Measurements from ENCODE around the gene VMAC.
"Not testable (repeated sequence)": the region's sequence is repeated elsewhere in the genome, so short reads cannot be mapped to it uniquely, and the experiment has no call there.

Gene VMAC

DNA sequence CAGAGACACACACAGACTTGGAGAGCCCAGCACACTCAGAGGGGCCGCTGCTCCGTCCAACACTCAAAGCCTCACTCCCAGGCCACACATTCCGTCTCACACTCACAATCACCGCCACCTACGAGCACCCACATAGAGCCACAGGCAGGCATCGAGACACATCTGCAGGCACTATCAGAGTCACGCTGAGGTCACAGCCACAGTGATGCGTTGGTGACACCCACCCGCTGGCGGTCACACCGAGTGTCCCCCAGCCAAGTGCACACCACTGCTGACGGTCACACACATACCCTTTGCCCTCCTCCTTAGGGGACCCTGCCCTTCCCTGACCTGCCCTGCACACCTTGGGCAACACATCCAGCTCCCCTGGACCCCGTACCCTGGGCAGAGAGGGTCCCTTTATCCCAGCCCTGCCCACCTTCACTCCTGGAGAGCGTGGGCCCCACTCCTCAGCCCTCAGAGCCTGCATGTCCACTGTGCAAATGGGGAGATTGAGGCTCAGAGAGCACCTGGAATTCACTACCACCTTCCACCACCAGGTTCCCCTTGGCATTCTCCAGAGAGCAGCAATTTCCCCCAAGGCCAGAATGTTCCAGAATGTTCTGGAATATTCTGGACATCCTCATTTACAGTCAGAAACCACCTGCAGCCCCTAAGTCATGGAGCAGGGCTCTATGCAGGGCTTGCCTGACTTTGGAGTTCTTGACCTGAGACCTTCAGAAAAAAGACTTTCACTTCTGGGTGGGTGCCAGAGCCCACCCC lies 39.8 kb upstream of the VMAC start:
- peaks cover 2% of the 10 kb centered on the region; the same call in 1 of the 2 replicates for H3K27me3 ChIP-seq (replicated peaks; ENCODE audit: control insufficient read depth, insufficient read depth, low read length)
- H3K36me3 ChIP-seq (ENCODE audit: control insufficient read depth, insufficient read depth, low read length): no peaks in the 10 kb centered on the region
- no peak for DNase-seq (ENCODE audit: extremely low read depth, insufficient read length)
- TF ChIP-seq, protein P1, sequence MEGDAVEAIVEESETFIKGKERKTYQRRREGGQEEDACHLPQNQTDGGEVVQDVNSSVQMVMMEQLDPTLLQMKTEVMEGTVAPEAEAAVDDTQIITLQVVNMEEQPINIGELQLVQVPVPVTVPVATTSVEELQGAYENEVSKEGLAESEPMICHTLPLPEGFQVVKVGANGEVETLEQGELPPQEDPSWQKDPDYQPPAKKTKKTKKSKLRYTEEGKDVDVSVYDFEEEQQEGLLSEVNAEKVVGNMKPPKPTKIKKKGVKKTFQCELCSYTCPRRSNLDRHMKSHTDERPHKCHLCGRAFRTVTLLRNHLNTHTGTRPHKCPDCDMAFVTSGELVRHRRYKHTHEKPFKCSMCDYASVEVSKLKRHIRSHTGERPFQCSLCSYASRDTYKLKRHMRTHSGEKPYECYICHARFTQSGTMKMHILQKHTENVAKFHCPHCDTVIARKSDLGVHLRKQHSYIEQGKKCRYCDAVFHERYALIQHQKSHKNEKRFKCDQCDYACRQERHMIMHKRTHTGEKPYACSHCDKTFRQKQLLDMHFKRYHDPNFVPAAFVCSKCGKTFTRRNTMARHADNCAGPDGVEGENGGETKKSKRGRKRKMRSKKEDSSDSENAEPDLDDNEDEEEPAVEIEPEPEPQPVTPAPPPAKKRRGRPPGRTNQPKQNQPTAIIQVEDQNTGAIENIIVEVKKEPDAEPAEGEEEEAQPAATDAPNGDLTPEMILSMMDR (IDR thresholded peaks at IDR 0.05; ENCODE audit: insufficient read depth, low read length, poor library complexity, severe bottlenecking): no peak
- H3K4me3 ChIP-seq (replicated peaks; ENCODE audit: low read depth, low read length): no peak overlapping the region

DNA sequence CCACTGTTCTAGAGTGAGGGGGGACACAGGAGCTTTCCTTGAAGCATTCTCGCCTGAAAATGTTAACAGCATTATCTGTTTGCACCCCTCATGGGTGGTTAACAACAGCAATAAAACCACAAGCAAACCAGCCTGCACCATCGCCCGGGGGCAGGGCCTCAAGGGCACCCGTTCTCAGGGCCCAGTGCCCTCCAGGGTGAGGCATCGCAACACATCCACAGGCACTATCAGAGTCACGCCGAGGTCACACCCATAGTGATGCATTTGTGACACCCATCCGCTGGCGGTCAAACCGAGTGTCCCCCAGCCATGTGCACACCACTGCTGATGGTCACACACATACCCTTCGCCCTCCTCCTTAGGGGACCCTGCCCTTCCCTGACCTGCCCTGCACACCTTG lies 38.9 kb upstream of the VMAC start:
- no peak overlapping the region for H3K4me3 ChIP-seq (replicated peaks; ENCODE audit: low read depth, low read length)
- H3K27me3 ChIP-seq (replicated peaks; ENCODE audit: control insufficient read depth, insufficient read depth, low read length): peaks cover 2% of the 10 kb centered on the region; the same call in 1 of the 2 replicates
- no peak for DNase-seq (ENCODE audit: extremely low read depth, insufficient read length)
- H3K36me3 ChIP-seq (ENCODE audit: control insufficient read depth, insufficient read depth, low read length): no peaks in the 10 kb centered on the region
- TF ChIP-seq, protein P1 (IDR thresholded peaks at IDR 0.05; ENCODE audit: insufficient read depth, low read length, poor library complexity, severe bottlenecking): no peak

DNA sequence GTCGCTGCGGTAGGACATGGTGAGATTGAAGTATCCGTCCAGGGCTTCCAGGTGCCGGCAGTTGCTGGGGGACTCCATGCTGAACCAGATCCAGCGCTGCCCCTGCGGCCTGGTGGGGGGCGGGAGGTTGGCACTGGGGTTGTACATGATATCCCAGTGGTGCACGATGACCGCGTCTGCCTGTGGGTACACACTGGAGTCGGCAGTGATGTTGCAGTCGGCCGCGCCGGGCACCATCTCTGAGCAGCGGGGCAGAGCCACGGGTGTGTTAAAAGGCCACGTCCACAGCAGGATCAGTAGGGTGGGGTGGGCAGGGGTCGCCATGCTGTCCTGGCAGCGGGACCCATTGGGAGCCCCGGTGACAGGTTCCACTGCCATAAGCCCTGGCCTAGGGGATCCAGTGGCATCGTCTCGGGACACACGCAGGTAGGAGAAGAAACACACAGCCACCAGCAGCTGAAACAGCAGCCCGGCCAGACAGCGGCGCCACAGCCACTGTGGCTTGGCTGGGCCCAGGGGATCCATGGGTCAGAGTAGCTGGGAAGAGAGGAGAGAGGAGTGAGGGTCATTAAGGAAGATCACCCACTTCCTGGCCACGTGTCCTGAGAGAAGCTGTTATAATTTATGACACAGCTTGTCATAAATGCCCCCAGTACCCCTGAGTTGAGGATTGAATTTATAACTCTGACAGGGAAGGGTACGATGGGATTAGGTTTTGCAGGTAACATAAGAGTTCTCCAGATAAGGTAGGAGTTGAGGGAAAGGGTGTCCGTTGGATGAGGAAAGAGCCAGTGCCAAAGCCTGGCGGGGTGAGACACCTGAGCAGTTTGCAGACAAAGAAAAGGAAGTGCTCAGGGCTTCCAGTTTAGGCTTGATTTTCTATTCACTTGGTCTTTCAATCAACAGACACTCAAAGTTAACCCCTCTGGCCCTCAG lies 37.2 kb upstream of the VMAC start:
- DNase-seq (ENCODE audit: extremely low read depth, insufficient read length): no peak
- no peak overlapping the region for H3K4me3 ChIP-seq (replicated peaks; ENCODE audit: low read depth, low read length)
- TF ChIP-seq, protein P1 (IDR thresholded peaks at IDR 0.05; ENCODE audit: insufficient read depth, low read length, poor library complexity, severe bottlenecking): no peak
- H3K27me3 ChIP-seq (replicated peaks; ENCODE audit: control insufficient read depth, insufficient read depth, low read length): no peaks in the 10 kb centered on the region
- H3K36me3 ChIP-seq (ENCODE audit: control insufficient read depth, insufficient read depth, low read length): no peaks in the 10 kb centered on the region

DNA sequence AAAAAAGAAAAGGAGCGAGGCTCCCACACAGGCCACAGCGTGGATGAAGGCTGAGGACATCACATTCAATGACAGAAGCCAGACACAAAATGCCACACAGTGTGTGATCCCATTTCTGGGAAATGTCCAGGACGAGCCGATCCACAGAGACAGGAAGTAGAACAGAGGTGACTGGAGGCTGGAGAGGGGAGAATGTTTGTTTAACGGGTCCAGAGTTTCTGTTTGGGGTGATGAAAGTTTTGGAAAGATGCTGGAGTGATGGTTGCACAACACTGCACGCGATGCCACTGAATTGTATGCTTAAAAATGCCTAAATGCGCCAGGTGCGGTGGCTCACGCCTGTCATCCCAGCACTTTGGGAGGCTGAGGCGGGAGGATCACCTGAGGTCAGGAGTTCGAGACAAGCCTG lies 33.7 kb upstream of the VMAC start:
- H3K36me3 ChIP-seq (ENCODE audit: control insufficient read depth, insufficient read depth, low read length): no peaks in the 10 kb centered on the region
- no peak overlapping the region for H3K4me3 ChIP-seq (replicated peaks; ENCODE audit: low read depth, low read length)
- no peak for DNase-seq (ENCODE audit: extremely low read depth, insufficient read length)
- TF ChIP-seq, protein P1 (IDR thresholded peaks at IDR 0.05; ENCODE audit: insufficient read depth, low read length, poor library complexity, severe bottlenecking): no peak
- H3K27me3 ChIP-seq (replicated peaks; ENCODE audit: control insufficient read depth, insufficient read depth, low read length): no peaks in the 10 kb centered on the region

DNA sequence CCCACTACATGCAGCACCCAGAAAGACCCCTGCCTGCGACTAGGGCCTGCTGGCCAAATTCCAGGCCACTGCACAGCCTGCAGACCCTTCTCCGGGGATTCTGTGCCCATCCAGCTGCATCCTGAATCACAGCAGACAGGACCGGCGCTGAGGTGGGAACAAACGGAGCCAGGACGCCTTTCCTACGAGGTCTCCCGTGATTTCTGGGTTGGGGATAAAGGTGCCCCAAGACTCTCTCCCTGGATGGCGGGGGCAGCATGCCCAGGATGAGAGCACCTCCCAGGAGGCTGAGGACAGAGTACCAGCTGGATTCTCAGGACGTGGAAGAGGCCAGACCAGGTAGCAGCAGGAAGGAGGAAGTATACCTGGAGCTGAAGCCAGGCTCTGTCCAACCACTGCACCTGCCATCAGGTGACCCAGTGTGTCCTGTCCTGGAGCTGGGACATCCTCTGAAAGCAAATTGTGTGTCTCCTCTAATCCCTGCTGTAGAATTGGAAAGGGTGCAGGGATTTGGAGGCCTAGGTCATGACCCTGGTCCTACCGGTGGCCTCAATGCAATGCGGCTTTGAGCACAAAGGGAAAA lies 31.0 kb upstream of the VMAC start:
- Histone ChIP-seq H3K27me3 (replicated peaks; ENCODE audit: control insufficient read depth, insufficient read depth, low read length) (no peaks in the 10 kb centered on the region), H3K36me3 (ENCODE audit: control insufficient read depth, insufficient read depth, low read length) (no peaks in the 10 kb centered on the region), H3K4me3 (replicated peaks; ENCODE audit: low read depth, low read length) (no peak overlapping the region)
- no peak for DNase-seq (ENCODE audit: extremely low read depth, insufficient read length)
- TF ChIP-seq, protein P1 (IDR thresholded peaks at IDR 0.05; ENCODE audit: insufficient read depth, low read length, poor library complexity, severe bottlenecking): no peak

DNA sequence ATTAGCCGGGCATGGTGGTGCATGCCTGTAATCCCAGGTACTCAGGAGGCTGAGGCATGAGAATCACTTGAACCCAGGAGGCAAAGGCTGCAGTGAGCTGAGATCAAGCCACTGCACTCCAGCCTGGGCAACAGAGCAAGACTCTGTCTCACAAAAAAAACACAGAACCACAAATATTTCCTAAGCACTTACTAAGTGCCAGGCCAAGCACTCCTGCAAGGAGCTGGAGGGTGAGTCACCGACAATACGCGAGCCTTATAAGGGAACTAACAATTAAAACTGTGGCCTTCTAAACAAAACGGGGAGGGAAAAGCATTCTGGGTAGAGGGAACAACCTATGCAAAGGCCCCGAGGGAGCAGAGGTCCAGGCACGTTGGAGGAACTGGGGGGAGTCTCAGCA lies 30.2 kb upstream of the VMAC start:
- H3K4me3 ChIP-seq (replicated peaks; ENCODE audit: low read depth, low read length); DNase-seq (ENCODE audit: extremely low read depth, insufficient read length); H3K27me3 ChIP-seq (replicated peaks; ENCODE audit: control insufficient read depth, insufficient read depth, low read length); H3K36me3 ChIP-seq (ENCODE audit: control insufficient read depth, insufficient read depth, low read length): not testable (repeated sequence)
